ENCODE data around the gene MGAT1. TPM values are rescaled to one million over a fixed set of nuclear protein-coding genes. Genes with fewer than 3 reads are reported as not detected.

MGAT1 gene
- polyA plus RNA-seq, 1 donor from 2014 or later = 31.8 TPM

DNA sequence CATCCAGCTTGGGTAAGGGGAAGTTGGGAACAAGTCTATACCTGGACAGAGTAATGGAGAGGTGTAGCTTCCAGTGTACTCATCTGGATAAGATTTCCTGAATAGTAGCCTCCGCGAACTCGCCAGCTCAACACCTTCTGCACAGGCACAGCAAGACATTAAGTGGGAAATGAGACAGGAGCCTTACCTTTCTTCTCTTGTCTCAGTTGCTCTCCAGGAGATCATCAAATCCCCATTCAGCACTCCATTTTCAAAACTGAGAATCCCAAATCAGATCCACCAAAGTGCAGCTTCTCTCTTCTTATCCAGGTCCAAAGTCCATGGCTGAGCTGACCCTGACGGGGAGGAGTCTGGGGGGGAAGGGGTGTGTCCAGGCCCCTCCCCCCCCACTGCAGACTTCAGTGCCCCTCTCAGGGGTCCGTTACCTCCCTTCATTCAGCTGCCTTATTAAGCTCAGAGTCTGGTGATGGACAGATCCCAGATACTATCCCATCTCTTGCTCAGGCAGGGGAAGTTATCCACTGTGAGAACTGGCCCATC is 5.9 kb upstream of the MGAT1 start:
- Histone ChIP-seq H3K9me3 (ENCODE audit: low read length) (no peaks in the 10 kb centered on the region), H3K27me3 (ENCODE audit: insufficient read depth, low read depth, low read length) (no peaks in the 10 kb centered on the region), H3K79me2 (replicated peaks; ENCODE audit: insufficient read depth, low read length) (peaks cover 26% of the 10 kb centered on the region), H3K9me2 (ENCODE audit: insufficient read depth, low read length) (no peaks in the 10 kb centered on the region), H3K36me3 (ENCODE audit: insufficient read depth, low read length) (no peaks in the 10 kb centered on the region), H3K4me2 (ENCODE audit: low read length) (peak overlapping the region; percentile 85), H3K4me3 (ENCODE audit: low read length) (peak overlapping the region; percentile 93), H3K27ac (ENCODE audit: low read length) (no peak overlapping the region), H2AFZ (ENCODE audit: low read depth, low read length) (no peak overlapping the region), H3F3A (ENCODE audit: insufficient read depth, low read length, poor library complexity, severe bottlenecking) (no peaks in the 10 kb centered on the region), H3K9ac (ENCODE audit: low read length) (peak overlapping the region; percentile 33), H4K20me1 (ENCODE audit: insufficient read depth) (no peaks in the 10 kb centered on the region)
- TF ChIP-seq RAD21 (conservative IDR thresholded peaks at IDR 0.05) (no peak), MXI1 (conservative IDR thresholded peaks at IDR 0.05; ENCODE audit: poor library complexity, severe bottlenecking) (no peak), TAF1 (IDR thresholded peaks at IDR 0.05; ENCODE audit: low read depth) (no peak), CTCF (IDR thresholded peaks at IDR 0.05; ENCODE audit: poor library complexity, severe bottlenecking) (no peak), SMC3 (conservative IDR thresholded peaks at IDR 0.05; ENCODE audit: poor library complexity) (no peak)

DNA sequence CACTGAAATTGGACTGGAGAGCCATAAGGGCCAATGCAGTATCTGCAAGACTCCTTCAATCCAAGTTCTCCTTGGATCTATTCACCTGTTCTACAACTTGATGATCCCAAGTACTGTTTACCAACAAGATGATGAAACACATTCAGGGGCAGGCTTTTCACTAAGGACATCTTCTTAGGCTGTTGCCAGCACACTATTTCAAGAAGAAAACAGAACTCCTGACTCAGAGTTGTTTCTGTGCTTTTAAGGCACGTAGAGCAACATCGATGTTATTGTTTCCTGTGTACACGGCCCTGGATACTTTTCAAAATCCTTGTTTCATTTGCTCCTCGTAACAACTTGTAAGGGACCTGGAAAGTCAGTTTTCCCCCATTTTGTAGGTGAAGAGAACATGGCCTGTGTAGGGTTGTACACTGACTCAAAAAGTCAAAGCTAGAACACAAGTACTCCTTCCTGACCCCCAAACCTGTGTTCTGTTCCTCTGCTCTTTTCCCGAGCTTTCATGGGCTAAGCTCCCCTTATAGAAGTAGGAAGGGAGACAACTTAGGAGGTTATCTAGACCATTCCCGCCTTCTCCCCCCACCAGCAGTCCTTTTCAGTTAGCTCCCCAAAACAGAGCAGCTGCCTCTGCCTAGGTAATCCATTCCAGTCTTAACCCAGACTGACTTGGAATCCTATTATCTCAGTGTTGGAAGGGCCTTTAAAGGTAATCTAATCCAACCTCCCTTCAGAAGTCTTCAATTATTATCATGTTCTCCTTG is 5.2 kb upstream of the MGAT1 start:
- TF ChIP-seq CTCF (IDR thresholded peaks at IDR 0.05; ENCODE audit: poor library complexity, severe bottlenecking) (no peak), MXI1 (conservative IDR thresholded peaks at IDR 0.05; ENCODE audit: poor library complexity, severe bottlenecking) (no peak), EP300 (conservative IDR thresholded peaks at IDR 0.05; ENCODE audit: poor library complexity, severe bottlenecking) (no peak), EZH2 (IDR thresholded peaks at IDR 0.05; ENCODE audit: borderline replicate concordance, insufficient read depth, low read length, poor library complexity, severe bottlenecking) (no peak)
- Histone ChIP-seq H4K20me1 (ENCODE audit: insufficient read depth) (no peaks in the 10 kb centered on the region), H3K27me3 (ENCODE audit: insufficient read depth, low read depth, low read length) (no peaks in the 10 kb centered on the region), H2AFZ (ENCODE audit: low read depth, low read length) (no peak overlapping the region), H3K4me3 (ENCODE audit: low read length) (peak overlapping the region; percentile 93), H3K79me2 (replicated peaks; ENCODE audit: insufficient read depth, low read length) (peaks cover 26% of the 10 kb centered on the region), H3K4me2 (ENCODE audit: low read length) (peak overlapping the region; percentile 85), H3K9me3 (ENCODE audit: low read length) (no peaks in the 10 kb centered on the region), H3K9me2 (ENCODE audit: insufficient read depth, low read length) (no peaks in the 10 kb centered on the region), H3F3A (ENCODE audit: insufficient read depth, low read length, poor library complexity, severe bottlenecking) (no peaks in the 10 kb centered on the region), H3K36me3 (ENCODE audit: insufficient read depth, low read length) (no peaks in the 10 kb centered on the region), H3K27ac (ENCODE audit: low read length) (no peak overlapping the region), H3K9ac (ENCODE audit: low read length) (no peak overlapping the region)

DNA sequence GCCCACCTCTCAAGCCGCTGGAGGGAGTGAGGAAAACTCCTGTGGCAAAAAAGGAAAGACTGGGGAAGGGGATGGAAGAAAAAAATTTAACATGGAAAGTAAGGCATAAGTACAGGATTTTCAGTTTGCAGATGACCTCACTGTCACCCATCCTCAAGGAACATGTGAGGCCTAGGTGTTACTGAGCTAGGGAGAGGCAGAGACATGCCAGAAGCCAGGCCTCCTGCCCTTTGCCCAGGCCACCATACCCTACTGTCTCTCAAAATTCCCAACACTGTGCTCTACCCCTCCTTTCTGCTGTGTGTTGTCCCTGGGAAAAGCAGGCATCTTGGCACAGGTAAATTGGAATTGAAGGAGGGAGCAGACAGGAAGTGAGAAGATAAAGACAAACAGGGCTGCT is 4.4 kb upstream of the MGAT1 start:
- H3K27me3 ChIP-seq (ENCODE audit: insufficient read depth, low read depth, low read length) = no peaks in the 10 kb centered on the region
- H4K20me1 ChIP-seq (ENCODE audit: insufficient read depth) = no peaks in the 10 kb centered on the region
- peaks cover 27% of the 10 kb centered on the region for H3K79me2 ChIP-seq (replicated peaks; ENCODE audit: insufficient read depth, low read length)
- no peaks in the 10 kb centered on the region for H3F3A ChIP-seq (ENCODE audit: insufficient read depth, low read length, poor library complexity, severe bottlenecking)
- H3K27ac ChIP-seq (ENCODE audit: low read length) = no peak overlapping the region
- H3K36me3 ChIP-seq (ENCODE audit: insufficient read depth, low read length) = no peaks in the 10 kb centered on the region
- no peaks in the 10 kb centered on the region for H3K9me2 ChIP-seq (ENCODE audit: insufficient read depth, low read length)
- peak overlapping the region; percentile 85 for H3K4me2 ChIP-seq (ENCODE audit: low read length)
- TF ChIP-seq POLR2AphosphoS5 (IDR thresholded peaks at IDR 0.05) (no peak), EZH2 (IDR thresholded peaks at IDR 0.05; ENCODE audit: borderline replicate concordance, insufficient read depth, low read length, poor library complexity, severe bottlenecking) (no peak), REST (IDR thresholded peaks at IDR 0.05; ENCODE audit: borderline replicate concordance) (no peak), TAF1 (IDR thresholded peaks at IDR 0.05; ENCODE audit: low read depth) (no peak), MXI1 (conservative IDR thresholded peaks at IDR 0.05; ENCODE audit: poor library complexity, severe bottlenecking) (no peak), SMC3 (conservative IDR thresholded peaks at IDR 0.05; ENCODE audit: poor library complexity) (no peak), EP300 (conservative IDR thresholded peaks at IDR 0.05; ENCODE audit: poor library complexity, severe bottlenecking) (no peak), CTCF (IDR thresholded peaks at IDR 0.05; ENCODE audit: poor library complexity, severe bottlenecking) (no peak), RAD21 (conservative IDR thresholded peaks at IDR 0.05) (no peak)
- no peaks in the 10 kb centered on the region for H3K9me3 ChIP-seq (ENCODE audit: low read length)
- H3K4me3 ChIP-seq (ENCODE audit: low read length) = peak overlapping the region; percentile 93
- no peak overlapping the region for H2AFZ ChIP-seq (ENCODE audit: low read depth, low read length)
- H3K9ac ChIP-seq (ENCODE audit: low read length) = peak overlapping the region; percentile 5
